ENCODE data around the gene UTP14A. TPM values are rescaled to one million over a fixed set of nuclear protein-coding genes. Genes with fewer than 3 reads are reported as not detected.

UTP14A gene
- total RNA-seq, 1 donor from 2014 or later: 33.0 TPM

DNA sequence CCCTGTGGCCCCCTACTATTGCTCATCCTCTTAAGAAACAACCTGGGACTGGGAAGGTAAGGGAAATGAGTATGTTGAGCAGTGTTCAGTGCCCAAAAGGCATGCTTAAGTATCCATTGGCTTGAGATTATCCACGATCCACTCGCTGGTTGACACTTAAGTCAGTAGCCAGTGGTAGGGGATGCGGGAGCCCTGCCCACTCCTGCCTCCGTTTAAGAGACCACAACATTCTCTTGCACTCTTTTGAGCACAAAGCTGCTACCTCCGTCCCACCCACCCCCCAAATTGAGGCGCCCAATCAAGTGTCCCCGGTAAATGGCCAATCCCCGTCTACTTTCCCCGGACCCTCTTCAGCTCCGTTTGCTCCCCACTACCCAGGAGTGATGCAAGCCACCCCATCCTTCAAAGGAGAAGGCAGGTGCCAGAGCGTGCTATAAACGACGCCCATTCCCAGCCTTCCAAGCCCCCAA lies 25.0 kb downstream of the UTP14A start:
- CTCF ChIA-PET: interaction anchor here (1.4 kb wide), 1 partner anchor 98 kb away, joined by 4 read pairs; no protein-coding TSS in a partner anchor
- Mint-ChIP-seq H3K4me1 (peaks cover 5% of the 10 kb centered on the region), H3K27me3 (no peaks in the 10 kb centered on the region), H3K4me3 (peak overlapping the region; percentile 86), H3K36me3 (ENCODE audit: low read depth) (peaks cover 15% of the 10 kb centered on the region), H3K9me3 (no peaks in the 10 kb centered on the region), H3K27ac (peak overlapping the region; percentile 90)
- POLR2A ChIA-PET: interaction anchor here (0.6 to 1.7 kb wide), 15 partner anchors 8 to 190 kb away, joined by 3 to 21 read pairs (median 4); partner anchors contain the start of genes BCORL1 and UTP14A
- no peak for ATAC-seq (ENCODE audit: low read depth)
- intact Hi-C loops (cut with micrococcal nuclease): loop anchor here (1.0 to 2.0 kb wide), 4 partner anchors 21 to 234 kb away; partner anchors contain the start of genes AIFM1 and UTP14A
- TF ChIP-seq, protein P1, sequence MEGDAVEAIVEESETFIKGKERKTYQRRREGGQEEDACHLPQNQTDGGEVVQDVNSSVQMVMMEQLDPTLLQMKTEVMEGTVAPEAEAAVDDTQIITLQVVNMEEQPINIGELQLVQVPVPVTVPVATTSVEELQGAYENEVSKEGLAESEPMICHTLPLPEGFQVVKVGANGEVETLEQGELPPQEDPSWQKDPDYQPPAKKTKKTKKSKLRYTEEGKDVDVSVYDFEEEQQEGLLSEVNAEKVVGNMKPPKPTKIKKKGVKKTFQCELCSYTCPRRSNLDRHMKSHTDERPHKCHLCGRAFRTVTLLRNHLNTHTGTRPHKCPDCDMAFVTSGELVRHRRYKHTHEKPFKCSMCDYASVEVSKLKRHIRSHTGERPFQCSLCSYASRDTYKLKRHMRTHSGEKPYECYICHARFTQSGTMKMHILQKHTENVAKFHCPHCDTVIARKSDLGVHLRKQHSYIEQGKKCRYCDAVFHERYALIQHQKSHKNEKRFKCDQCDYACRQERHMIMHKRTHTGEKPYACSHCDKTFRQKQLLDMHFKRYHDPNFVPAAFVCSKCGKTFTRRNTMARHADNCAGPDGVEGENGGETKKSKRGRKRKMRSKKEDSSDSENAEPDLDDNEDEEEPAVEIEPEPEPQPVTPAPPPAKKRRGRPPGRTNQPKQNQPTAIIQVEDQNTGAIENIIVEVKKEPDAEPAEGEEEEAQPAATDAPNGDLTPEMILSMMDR (IDR thresholded peaks at IDR 0.05): no peak
- no peak for DNase-seq

DNA sequence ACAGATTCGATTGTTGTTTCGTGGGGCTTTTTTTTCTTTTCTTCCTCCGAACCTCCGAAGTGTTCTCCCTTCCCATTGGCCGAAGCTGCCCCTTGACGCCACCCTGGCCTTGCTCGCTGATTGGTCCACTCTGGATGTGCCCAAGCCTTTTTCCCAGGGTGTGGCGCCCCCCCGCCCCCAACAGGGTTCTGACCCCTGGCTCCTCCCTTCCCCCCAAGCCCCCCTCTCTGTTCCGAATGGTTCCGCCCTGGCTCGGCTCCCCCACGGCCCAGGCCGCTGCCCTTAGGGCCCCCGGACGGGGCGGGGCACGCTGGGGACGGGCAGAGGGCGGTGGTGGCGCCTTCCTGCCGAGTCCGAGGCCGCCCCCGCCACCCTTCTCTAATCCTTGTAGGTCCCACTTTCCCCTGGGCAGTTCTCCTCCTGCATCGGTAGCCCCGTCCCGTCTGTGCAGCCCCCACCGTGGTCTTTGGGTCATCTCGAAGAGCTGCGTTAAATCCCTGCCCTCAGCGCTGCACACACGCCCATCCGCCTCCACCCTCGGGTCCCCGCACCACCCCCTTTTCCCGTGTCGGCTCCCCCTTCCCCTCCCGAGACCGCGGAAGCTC lies 25.5 kb downstream of the UTP14A start:
- H3K36me3 Mint-ChIP-seq (ENCODE audit: low read depth): peaks cover 12% of the 10 kb centered on the region

DNA sequence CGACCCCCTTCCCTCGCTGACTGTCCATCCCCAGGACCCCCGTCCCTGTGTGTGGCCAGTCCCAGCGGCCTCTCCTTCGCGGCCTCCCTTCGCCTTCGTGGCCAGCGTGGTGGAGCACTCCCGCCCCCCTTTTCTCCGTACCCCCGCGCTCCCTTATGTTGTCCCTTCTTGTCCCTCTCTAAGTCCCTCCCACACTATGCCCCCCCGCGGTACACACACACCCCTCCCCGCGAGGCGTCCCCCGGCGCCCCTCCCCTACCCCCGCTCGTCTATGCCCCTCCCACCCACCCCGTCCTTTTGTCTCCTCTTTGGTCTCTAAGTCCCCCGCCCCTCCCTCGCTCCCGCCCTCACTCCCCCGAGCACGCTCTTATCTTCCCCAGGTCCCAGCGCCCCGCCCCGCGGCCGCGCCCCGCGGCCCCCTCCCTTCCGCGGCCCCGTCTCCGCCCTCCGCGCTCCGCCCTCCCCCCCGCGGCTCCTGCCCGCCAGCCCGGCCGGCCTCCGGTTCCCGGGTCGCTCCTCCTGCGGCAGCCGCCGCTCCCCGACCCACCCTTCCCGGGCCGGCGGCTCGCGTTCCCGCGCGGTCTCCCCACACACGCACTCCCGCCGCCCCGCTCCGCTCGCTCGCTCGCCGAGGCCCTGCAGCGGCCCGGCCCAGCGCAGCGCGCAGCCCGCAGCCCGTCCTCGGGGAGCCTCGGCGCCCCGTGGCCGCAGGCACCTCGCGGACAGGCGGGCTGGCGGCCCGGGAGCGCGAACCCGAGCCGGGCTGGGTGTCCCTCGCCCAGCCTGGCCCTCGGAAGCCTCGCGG lies 26.3 kb downstream of the UTP14A start:
- Mint-ChIP-seq H3K4me3 (peak overlapping the region; percentile 86), H3K36me3 (ENCODE audit: low read depth) (peaks cover 7% of the 10 kb centered on the region), H3K9me3 (no peaks in the 10 kb centered on the region), H3K4me1 (peaks cover 5% of the 10 kb centered on the region), H3K27ac (peak overlapping the region; percentile 90), H3K27me3 (no peaks in the 10 kb centered on the region)
- peak; percentile 68 for ATAC-seq (ENCODE audit: low read depth)
- intact Hi-C loops (cut with micrococcal nuclease): loop anchor here (1.0 to 2.0 kb wide), 3 partner anchors 25 to 50 kb away; partner anchors contain the start of gene BCORL1
- peak; percentile 69 for DNase-seq
- POLR2A ChIA-PET: interaction anchor here (0.6 to 1.7 kb wide), 11 partner anchors 21 to 162 kb away, joined by 3 to 21 read pairs (median 6); partner anchors contain the start of genes BCORL1 and UTP14A
- CTCF ChIA-PET: no interaction called here
- TF ChIP-seq, protein P1 (IDR thresholded peaks at IDR 0.05): no peak

More for the DNA sequence above, 25.5 kb downstream of the UTP14A start:
- Mint-ChIP-seq H3K4me1 (peaks cover 5% of the 10 kb centered on the region), H3K27ac (peak overlapping the region; percentile 90), H3K27me3 (no peaks in the 10 kb centered on the region), H3K4me3 (peak overlapping the region; percentile 86), H3K9me3 (no peaks in the 10 kb centered on the region)
- TF ChIP-seq, protein P1 (IDR thresholded peaks at IDR 0.05): no peak
- POLR2A ChIA-PET: interaction anchor here (0.6 to 1.7 kb wide), 15 partner anchors 9 to 190 kb away, joined by 3 to 21 read pairs (median 4); partner anchors contain the start of genes BCORL1 and UTP14A
- intact Hi-C loops (cut with micrococcal nuclease): loop anchor here (1.0 to 2.0 kb wide), 7 partner anchors 21 to 233 kb away; partner anchors contain the start of genes AIFM1, BCORL1 and UTP14A
- CTCF ChIA-PET: no interaction called here
- DNase-seq (peak; percentile 59), ATAC-seq (ENCODE audit: low read depth) (peak; percentile 70)

DNA sequence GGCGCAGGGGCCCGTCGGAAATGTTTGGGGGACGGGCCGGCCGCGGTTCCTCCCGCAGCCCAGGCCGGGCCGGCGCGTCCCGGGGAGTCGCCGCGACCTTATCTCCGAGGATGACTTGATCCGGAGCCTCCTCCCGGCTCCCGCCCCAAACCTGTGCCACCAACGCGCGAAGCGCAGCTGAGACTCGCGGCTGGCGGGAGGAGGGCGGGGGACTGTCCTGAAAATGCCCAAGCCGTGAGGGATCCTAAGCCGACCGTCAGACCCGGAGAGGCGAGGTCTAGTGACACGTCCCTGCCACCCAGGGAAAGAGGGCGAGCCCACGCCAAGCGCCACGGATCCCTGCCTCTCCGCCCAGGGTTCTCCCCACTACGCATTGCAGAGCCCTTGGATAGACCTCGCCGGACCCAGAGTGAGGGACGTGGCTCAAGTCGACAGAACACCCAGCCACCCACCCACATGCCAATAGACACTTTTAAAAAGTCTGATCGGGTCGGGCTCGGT lies 26.9 kb downstream of the UTP14A start:
- no peak for ATAC-seq (ENCODE audit: low read depth)
- Mint-ChIP-seq H3K4me1 (peaks cover 5% of the 10 kb centered on the region), H3K9me3 (no peaks in the 10 kb centered on the region), H3K27ac (no peak overlapping the region), H3K36me3 (ENCODE audit: low read depth) (peaks cover 7% of the 10 kb centered on the region), H3K27me3 (no peaks in the 10 kb centered on the region), H3K4me3 (peak overlapping the region; percentile 75)
- TF ChIP-seq, protein P1 (IDR thresholded peaks at IDR 0.05): no peak
- DNase-seq: no peak
- intact Hi-C loops (cut with micrococcal nuclease): loop anchor here (1.0 to 2.0 kb wide), 3 partner anchors 24 to 49 kb away; partner anchors contain the start of gene BCORL1
- ChIA-PET CTCF (no interaction called here), POLR2A (no interaction called here)

All from activated B cell treated with CpG ODN at 0.5 μM for 24 hours (primary cell).